HG03354 (cell line): ENCODE results near the gene PRPF6.

Experiments
- ATAC-seq: cut with Tn5 transposase; IDR thresholded peaks from one replicate; pipeline ENCODE4 v1.9.1; 2021; ENCODE audit warnings: mild to moderate bottlenecking; ENCODE audit not compliant: unreplicated experiment, poor library complexity, severe bottlenecking

The PRPF6 gene, protein sequence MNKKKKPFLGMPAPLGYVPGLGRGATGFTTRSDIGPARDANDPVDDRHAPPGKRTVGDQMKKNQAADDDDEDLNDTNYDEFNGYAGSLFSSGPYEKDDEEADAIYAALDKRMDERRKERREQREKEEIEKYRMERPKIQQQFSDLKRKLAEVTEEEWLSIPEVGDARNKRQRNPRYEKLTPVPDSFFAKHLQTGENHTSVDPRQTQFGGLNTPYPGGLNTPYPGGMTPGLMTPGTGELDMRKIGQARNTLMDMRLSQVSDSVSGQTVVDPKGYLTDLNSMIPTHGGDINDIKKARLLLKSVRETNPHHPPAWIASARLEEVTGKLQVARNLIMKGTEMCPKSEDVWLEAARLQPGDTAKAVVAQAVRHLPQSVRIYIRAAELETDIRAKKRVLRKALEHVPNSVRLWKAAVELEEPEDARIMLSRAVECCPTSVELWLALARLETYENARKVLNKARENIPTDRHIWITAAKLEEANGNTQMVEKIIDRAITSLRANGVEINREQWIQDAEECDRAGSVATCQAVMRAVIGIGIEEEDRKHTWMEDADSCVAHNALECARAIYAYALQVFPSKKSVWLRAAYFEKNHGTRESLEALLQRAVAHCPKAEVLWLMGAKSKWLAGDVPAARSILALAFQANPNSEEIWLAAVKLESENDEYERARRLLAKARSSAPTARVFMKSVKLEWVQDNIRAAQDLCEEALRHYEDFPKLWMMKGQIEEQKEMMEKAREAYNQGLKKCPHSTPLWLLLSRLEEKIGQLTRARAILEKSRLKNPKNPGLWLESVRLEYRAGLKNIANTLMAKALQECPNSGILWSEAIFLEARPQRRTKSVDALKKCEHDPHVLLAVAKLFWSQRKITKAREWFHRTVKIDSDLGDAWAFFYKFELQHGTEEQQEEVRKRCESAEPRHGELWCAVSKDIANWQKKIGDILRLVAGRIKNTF

DNA sequence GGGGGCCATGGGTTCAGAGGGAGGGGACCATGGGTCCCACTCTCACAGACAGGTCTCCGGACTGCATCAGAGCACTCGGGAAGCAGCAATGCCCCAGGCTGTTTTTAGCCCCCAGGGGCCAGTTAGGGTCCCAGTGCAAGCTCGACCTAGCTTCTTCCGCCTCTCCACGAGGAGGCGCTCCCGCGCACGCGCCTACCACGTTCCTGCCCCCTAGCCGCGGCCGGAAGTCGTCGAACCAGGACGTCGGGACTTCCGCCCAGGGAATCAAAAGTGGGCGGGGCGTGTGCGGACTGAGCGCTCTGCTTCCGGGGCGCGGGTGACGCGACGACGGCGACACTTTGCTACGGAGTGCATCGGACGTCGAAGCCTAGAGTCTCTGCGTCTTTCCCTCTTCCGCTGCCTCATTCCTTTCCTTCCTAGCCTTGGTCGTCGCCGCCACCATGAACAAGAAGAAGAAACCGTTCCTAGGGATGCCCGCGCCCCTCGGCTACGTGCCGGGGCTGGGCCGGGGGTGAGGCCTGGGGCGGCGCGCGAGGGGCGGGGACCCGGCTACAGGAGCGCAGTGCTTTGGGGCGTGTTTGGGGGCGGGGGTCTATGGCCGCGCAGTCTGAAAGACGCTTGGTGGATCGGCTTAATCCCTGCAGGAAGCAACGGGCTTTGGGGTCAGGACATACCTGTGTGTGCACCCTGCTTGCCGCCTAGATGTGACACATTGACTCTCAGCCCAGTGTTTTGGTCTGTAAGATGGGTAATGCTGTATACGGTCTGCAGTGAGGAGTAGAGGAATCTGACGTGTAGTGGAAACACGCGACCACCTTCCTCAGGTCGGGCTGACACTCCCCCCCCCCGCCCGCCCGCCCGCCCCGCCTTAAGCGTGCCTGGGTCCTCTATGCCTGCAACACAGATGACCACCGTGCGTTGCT is at the start of gene PRPF6:
PRPF6 (plus strand) TSS at position 327 of the 923 bp plus-strand sequence; CDS start at position 441, 114 bp downstream.
- ATAC-seq: peak; percentile 60

GRCh38 chr20:63931735-63932134 is 49.2 kb upstream of the PRPF6 start:
- no peak for ATAC-seq

- ATAC-seq: no peak
These were observed 48.2 kb upstream of the PRPF6 start for GRCh38 chr20:63932606-63933160.

DNA sequence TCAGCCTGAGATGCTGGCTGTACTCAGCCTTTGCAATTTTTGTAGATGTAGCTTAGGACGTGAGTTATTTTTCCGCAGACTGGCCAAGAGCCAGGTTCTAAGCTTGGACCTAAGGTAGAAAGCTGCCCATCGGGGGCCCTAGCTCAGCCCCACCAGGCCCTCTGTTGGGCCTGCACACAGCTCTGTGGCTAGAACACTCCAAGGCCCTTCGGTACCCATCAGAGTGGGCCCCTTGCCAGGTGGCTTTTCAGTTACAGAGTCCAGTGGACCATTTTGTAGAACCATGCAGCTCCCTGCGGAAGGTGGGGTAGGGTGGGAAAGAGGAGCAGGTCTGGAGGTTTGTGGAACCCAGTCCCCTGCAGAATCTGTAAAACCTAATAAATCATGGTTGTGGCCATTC is 47.3 kb upstream of the PRPF6 start:
- no peak for ATAC-seq

GRCh38 chr20:63934271-63935068 is 46.5 kb upstream of the PRPF6 start:
- ATAC-seq: no peak

- ATAC-seq: no peak
These were observed 45.5 kb upstream of the PRPF6 start for GRCh38 chr20:63935447-63935846.

- ATAC-seq: no peak
These were observed 43.3 kb upstream of the PRPF6 start for GRCh38 chr20:63937596-63937995.

GRCh38 chr20:63939061-63939935 is 41.6 kb upstream of the PRPF6 start:
- no peak for ATAC-seq

- ATAC-seq: no peak
These were observed 40.9 kb upstream of the PRPF6 start for GRCh38 chr20:63940071-63940471.

- ATAC-seq: no peak
These were observed 40.3 kb upstream of the PRPF6 start for GRCh38 chr20:63940472-63941266.

- no peak for ATAC-seq
These were observed 39.5 kb upstream of the PRPF6 start for GRCh38 chr20:63941282-63942081.

GRCh38 chr20:63942250-63942951 is 38.5 kb upstream of the PRPF6 start:
- no peak for ATAC-seq

- no peak for ATAC-seq
These were observed 37.7 kb upstream of the PRPF6 start for GRCh38 chr20:63942969-63943807.

- ATAC-seq: no peak
These were observed 37.2 kb upstream of the PRPF6 start for GRCh38 chr20:63943808-63944077.
